Coronary artery (tissue), 2 donors: ENCODE data around the gene ZDHHC14.

Experiments used
- DNase-seq: peaks from one replicate; pipeline ENCODE4 v3.0.0-alpha.2; 2017; ENCODE audit warnings: low spot score
- H3K27ac ChIP-seq, 2 donors: fragments of 200-600 bp; sonication (generic); one replicate each; pipeline ENCODE4 v1.5.1; 2016 to 2019
- H3K4me3 ChIP-seq: fragments of 200-600 bp; sonication (generic); 2 replicates; pipeline ENCODE4 v1.5.1; 2016; ENCODE audit warnings: mild to moderate bottlenecking, moderate library complexity
- CTCF ChIP-seq: fragments of 200-600 bp; sonication (generic); IDR thresholded peaks from one replicate; pipeline ENCODE4 v1.5.1; 2019; ENCODE audit warnings: antibody characterized with exemption

ZDHHC14 gene

GRCh38 chr6:157442291-157442690 lies 61.3 kb downstream of the ZDHHC14 start:
- Histone ChIP-seq H3K4me3 (no peak overlapping the region), H3K27ac (no peak overlapping the region)
- no peak for TF ChIP-seq CTCF
- no peak for DNase-seq

GRCh38 chr6:157443066-157443800 lies 62.2 kb downstream of the ZDHHC14 start:
- no peak for TF ChIP-seq CTCF
- Histone ChIP-seq H3K4me3 (no peak overlapping the region), H3K27ac (no peak overlapping the region)
- no peak for DNase-seq

GRCh38 chr6:157445277-157446009 lies 64.5 kb downstream of the ZDHHC14 start:
- no peak for DNase-seq
- peak overlapping the region; percentile 21 for H3K4me3 ChIP-seq
- peak overlapping the region; percentile 24 to 32 for H3K27ac ChIP-seq
- TF ChIP-seq CTCF: no peak

- DNase-seq: no peak
- TF ChIP-seq CTCF: no peak
- no peak overlapping the region for H3K4me3 ChIP-seq
- H3K27ac ChIP-seq: no peak overlapping the region
Measured at GRCh38 chr6:157447735-157448134, 66.7 kb downstream of the ZDHHC14 start.

- H3K27ac ChIP-seq: no peak overlapping the region
- H3K4me3 ChIP-seq: no peak overlapping the region
- TF ChIP-seq CTCF: no peak
- DNase-seq: no peak
Measured at GRCh38 chr6:157449610-157450009, 68.6 kb downstream of the ZDHHC14 start.

- no peak for TF ChIP-seq CTCF
- Histone ChIP-seq H3K27ac (no peak overlapping the region), H3K4me3 (no peak overlapping the region)
- DNase-seq: no peak
Measured at GRCh38 chr6:157450931-157451742, 70.1 kb downstream of the ZDHHC14 start.
